Right cardiac atrium (tissue), 5 donors: ENCODE measurements around the gene PLPP2. TPM values are rescaled to one million over a fixed set of nuclear protein-coding genes. Genes with fewer than 3 reads are reported as not detected.
"Not testable (repeated sequence)": the region's sequence is repeated elsewhere in the genome, so short reads cannot be mapped to it uniquely, and the experiment has no call there.

Experiments
- ATAC-seq, 2 donors: fragments of 200-7000 bp; cut with Tn5 transposase; one replicate each; pipeline versions ENCODE4 v1.8.0 to v1.9.1; 2020; ENCODE audit warnings: moderate library complexity in 2 of 2, mild to moderate bottlenecking in 1 of 2
- DNase-seq, 3 donors: peaks; one replicate each; pipeline ENCODE4 v3.0.0-alpha.2; 2020
- H3K27ac ChIP-seq: one replicate; pipeline ENCODE4 v1.5.1; 2013; ENCODE audit warnings: mild to moderate bottlenecking, low read length, control low read depth, moderate library complexity
- H3K27me3 ChIP-seq: one replicate; pipeline ENCODE4 v1.6.1; 2013; ENCODE audit not compliant: control insufficient read depth, insufficient read depth
- H3K4me1 ChIP-seq: one replicate; pipeline ENCODE4 v1.6.1; 2013; ENCODE audit warnings: low read length; ENCODE audit not compliant: control insufficient read depth, insufficient read depth
- H3K4me3 ChIP-seq: one replicate; pipeline ENCODE4 v1.5.1; 2013; ENCODE audit warnings: low read length, control low read depth
- H3K9me3 ChIP-seq: one replicate; pipeline ENCODE4 v1.6.1; 2013; ENCODE audit warnings: low read length; ENCODE audit not compliant: control insufficient read depth
- WGBS: extraction: QIAGEN DNeasy Blood & Tissue Kit; methylation state at CpG from one replicate; pipeline ENCODE4 v1.1.7; 2013; 5-methylcytosine and 5-hydroxymethylcytosine counted together
- intact Hi-C, 4 donors: fragments of 100-400 bp; cut with DNase I; formaldehyde crosslinking; loops; one replicate each; pipeline versions ENCODE4 v1.11.0 to v1.14.0; 2022 to 2023
- polyA plus RNA-seq: library from polyadenylated mRNA; stranded (reverse); fragments of 200-250 nt; gene quantifications from one replicate; pipeline ENCODE4 v1.2.3, GENCODE V29; 2013
- total RNA-seq, 4 donors: library from RNA; stranded (reverse); fragmentation: NEBNext Ultra II Directional; extraction: Animal tissue kit (Norgen Biotek cat#: 25700); gene quantifications; one replicate each; pipeline ENCODE4 v1.2.1, GENCODE V29; 2021
- donor health status: healthy with polysubstance abuse.
- donor health status: DM: no; HTN: yes; CAD: no.
- donor health status: DM: no; HTN: no; CAD: no.
- donor health status: DM: no; HTN: yes; CAD: no; lungs with severe emphysema.
- donor health status: DM: yes; HTN: yes; CAD: no.

PLPP2 gene
- total and polyA plus RNA-seq, 5 donors, result 0.26 to 0.89 (median 0.48) TPM

- H3K9me3 ChIP-seq, intact Hi-C loops, H3K4me1 ChIP-seq, H3K27me3 ChIP-seq, ATAC-seq, DNase-seq, H3K4me3 ChIP-seq, H3K27ac ChIP-seq: not testable (repeated sequence)
- WGBS, result 71% methylated on average over 3 of the region's 3 CpGs
These were observed 34.4 kb downstream of the PLPP2 start for GRCh38 chr19:256804-257203.

- H3K4me1 ChIP-seq, intact Hi-C loops, H3K27me3 ChIP-seq, ATAC-seq, H3K9me3 ChIP-seq, DNase-seq, H3K27ac ChIP-seq, H3K4me3 ChIP-seq: not testable (repeated sequence)
- WGBS, result 41% methylated on average over 7 of the region's 7 CpGs
These were observed 38.6 kb downstream of the PLPP2 start for GRCh38 chr19:252421-253186.

- intact Hi-C loops, result no loop called here
- H3K4me3 ChIP-seq, result no peak overlapping the region
- DNase-seq, result peak; percentile 11 to 49 (median 48)
- H3K4me1 ChIP-seq, result no peaks in the 10 kb centered on the region
- 75% methylated on average over 48 of the region's 48 CpGs for WGBS
- no peaks in the 10 kb centered on the region for H3K9me3 ChIP-seq
- peak in 1 of 2 donors; percentile 31 for ATAC-seq
- no peak overlapping the region for H3K27ac ChIP-seq
- no peaks in the 10 kb centered on the region for H3K27me3 ChIP-seq
These were observed 44.7 kb downstream of the PLPP2 start for GRCh38 chr19:246551-246950.

- not testable (repeated sequence) for H3K27ac ChIP-seq
These were observed 45.3 kb downstream of the PLPP2 start for GRCh38 chr19:245900-246299.

GRCh38 chr19:245457-245856 is 45.7 kb downstream of the PLPP2 start:
- H3K9me3 ChIP-seq, result no peaks in the 10 kb centered on the region
- H3K4me1 ChIP-seq, result no peaks in the 10 kb centered on the region
- ATAC-seq (no peak), DNase-seq (no peak)
- no peak overlapping the region for H3K27ac ChIP-seq
- no peaks in the 10 kb centered on the region for H3K27me3 ChIP-seq
- intact Hi-C loops, result no loop called here
- WGBS, result 94% methylated on average over 2 of the region's 2 CpGs
- no peak overlapping the region for H3K4me3 ChIP-seq

More at GRCh38 chr19:245900-246299, 45.3 kb downstream of the PLPP2 start:
- ATAC-seq, H3K4me1 ChIP-seq, H3K27me3 ChIP-seq, H3K9me3 ChIP-seq, DNase-seq, intact Hi-C loops, H3K4me3 ChIP-seq: not testable (repeated sequence)
- WGBS, result 72% methylated on average over 13 of the region's 13 CpGs

Other genes with a start within 250 kb of the PLPP2 start
- gene OR4F17, start 184.3 kb downstream of the PLPP2 start, total RNA-seq, result not detected
- gene OR4F17, start 184.3 kb downstream of the PLPP2 start, polyA plus RNA-seq, result not detected
- 10 to 100 TPM; 14.7 to 23.1 (median 18.9) TPM for gene MIER2, start 53.4 kb upstream of the PLPP2 start, total RNA-seq
- 15.1 TPM for gene MIER2, start 53.4 kb upstream of the PLPP2 start, polyA plus RNA-seq
- gene C2CD4C, start 117.7 kb upstream of the PLPP2 start, total RNA-seq, result 1 to 10 TPM in 1 of 4 donors, under 1 TPM in 3; 0.35 to 1.2 (median 0.63) TPM
- 0.79 TPM for gene C2CD4C, start 117.7 kb upstream of the PLPP2 start, polyA plus RNA-seq
- 10 to 100 TPM; 14.3 to 20.0 (median 17.6) TPM for gene SHC2, start 169.6 kb upstream of the PLPP2 start, total RNA-seq
- gene SHC2, start 169.6 kb upstream of the PLPP2 start, polyA plus RNA-seq, result 21.0 TPM
- under 1 TPM; 0.28 to 0.59 (median 0.36) TPM for gene MADCAM1, start 205.1 kb upstream of the PLPP2 start, total RNA-seq
- 0.27 TPM for gene MADCAM1, start 205.1 kb upstream of the PLPP2 start, polyA plus RNA-seq
- gene TPGS1, start 216.1 kb upstream of the PLPP2 start, total RNA-seq, result 10 to 100 TPM; 10.9 to 15.6 (median 14.7) TPM
- gene TPGS1, start 216.1 kb upstream of the PLPP2 start, polyA plus RNA-seq, result 21.3 TPM
- gene CDC34, start 240.4 kb upstream of the PLPP2 start, total RNA-seq, result 10 to 100 TPM; 66.8 to 78.4 (median 74.3) TPM
- 95.8 TPM for gene CDC34, start 240.4 kb upstream of the PLPP2 start, polyA plus RNA-seq